H1 (cell line): Measurements from ENCODE around the gene MTFR1L. TPM values are rescaled to one million over a fixed set of nuclear protein-coding genes. Genes with fewer than 3 reads are reported as not detected.

Source experiments
- CTCF ChIA-PET: fragments of 300-600 bp; sonication (Branson Sonifier 250); formaldehyde crosslinking; loops from one replicate; lab custom pipeline; 2021; ENCODE audit not compliant: partially characterized antibody; lab: Charles Lee
- POLR2A ChIA-PET: fragments of 300-600 bp; sonication (Branson Sonifier 250); formaldehyde crosslinking; loops from one replicate; lab custom pipeline; 2021; ENCODE audit warnings: inconsistent platforms; ENCODE audit not compliant: partially characterized antibody; lab: Charles Lee
- DNase-seq, 2 experiments: peaks; one replicate each; pipeline versions ENCODE4 v3.0.0 to v3.0.0-alpha.2; 2010 to 2022; ENCODE audit warnings: low spot score in 2 of 2, low read depth in 1 of 2, mixed read lengths in 1 of 2
- FAIRE-seq: peaks from 2 replicates; lab custom pipeline; 2011; peaks lifted over from hg19 to GRCh38; lab: Jason Lieb, UNC
- H2AFZ ChIP-seq: 2 replicates; pipeline ENCODE4 v1.8.1; 2012; ENCODE audit warnings: low read length, inconsistent platforms
- H2AK5ac ChIP-seq: 2 replicates; pipeline ENCODE4 v1.6.1; 2013; ENCODE audit warnings: low read depth, low read length
- H2BK120ac ChIP-seq: replicated peaks from 2 replicates; pipeline ENCODE3; 2013; ENCODE audit warnings: low read depth, low read length, inconsistent platforms
- H2BK12ac ChIP-seq: 2 replicates; pipeline ENCODE4 v1.6.1; 2013; ENCODE audit warnings: low read depth, low read length
- H2BK15ac ChIP-seq: 2 replicates; pipeline ENCODE4 v1.6.1; 2013; ENCODE audit warnings: low read length
- H2BK20ac ChIP-seq: 2 replicates; pipeline ENCODE4 v1.6.1; 2013; ENCODE audit warnings: low read length
- H2BK5ac ChIP-seq: 2 replicates; pipeline ENCODE4 v1.6.1; 2013; ENCODE audit warnings: low read depth, low read length
- H3K14ac ChIP-seq: 2 replicates; pipeline ENCODE4 v1.6.1; 2013; ENCODE audit warnings: inconsistent platforms; ENCODE audit not compliant: insufficient read length
- H3K18ac ChIP-seq: 2 replicates; pipeline ENCODE4 v1.6.1; 2013; ENCODE audit warnings: low read length; ENCODE audit errors: extremely low read depth
- H3K23ac ChIP-seq: 2 replicates; pipeline ENCODE4 v1.6.1; 2013; ENCODE audit warnings: inconsistent platforms; ENCODE audit not compliant: insufficient read length
- H3K23me2 ChIP-seq: 2 replicates; pipeline ENCODE4 v1.6.1; 2013; ENCODE audit warnings: low read depth, low read length
- H3K27ac ChIP-seq: 2 replicates; pipeline ENCODE4 v1.6.1; 2011; ENCODE audit warnings: low read depth, low read length, inconsistent platforms
- H3K27me3 ChIP-seq, 4 experiments: replicated peaks in 1 of 4; 1 replicate in 1 of 4; 2 replicates in 3 of 4; pipeline versions ENCODE4 v1.6.1 to v1.8.1; 2011 to 2013; ENCODE audit warnings: low read length in 3 of 4, mild to moderate bottlenecking in 3 of 4, inconsistent platforms in 2 of 4, mixed read lengths in 2 of 4, moderate library complexity in 1 of 4; ENCODE audit not compliant: control insufficient read depth in 3 of 4, insufficient read depth in 3 of 4; ENCODE audit errors: extremely low read depth in 1 of 4
- H3K36me3 ChIP-seq, 4 experiments: 2 replicates each; pipeline versions ENCODE4 v1.6.1 to v1.8.1; 2011 to 2013; ENCODE audit warnings: mild to moderate bottlenecking in 4 of 4, low read length in 3 of 4, moderate library complexity in 2 of 4, control low read depth in 1 of 4, inconsistent platforms in 1 of 4; ENCODE audit not compliant: insufficient read depth in 4 of 4, control insufficient read depth in 2 of 4
- H3K4ac ChIP-seq: replicated peaks from 2 replicates; pipeline ENCODE3; 2013; ENCODE audit warnings: low read length, low read depth, mixed read lengths, inconsistent platforms; ENCODE audit not compliant: insufficient read length
- H3K4me1 ChIP-seq, 4 experiments: replicated peaks in 1 of 4; 1 replicate in 1 of 4; 2 replicates in 3 of 4; pipeline versions ENCODE4 v1.6.1 to v1.8.1; 2011 to 2013; ENCODE audit warnings: low read length in 3 of 4, inconsistent platforms in 2 of 4, mixed read lengths in 1 of 4; ENCODE audit not compliant: insufficient read depth in 4 of 4, control insufficient read depth in 3 of 4
- H3K4me2 ChIP-seq, 2 experiments: 2 replicates each; pipeline versions ENCODE4 v1.6.1 to v1.8.1; 2011 to 2013; ENCODE audit warnings: low read depth in 2 of 2, low read length in 2 of 2, control low read depth in 1 of 2, inconsistent platforms in 1 of 2, mild to moderate bottlenecking in 1 of 2; ENCODE audit not compliant: insufficient read depth in 1 of 2
- H3K4me3 ChIP-seq, 4 experiments: fragments of 200-600, 300-600 bp in 1 of 4; sonication (generic), shearing (Covaris generic), sonication (Bioruptor Twin) in 1 of 4; 2 replicates each; pipeline versions ENCODE4 v1.5.1 to v1.8.1; 2011 to 2016; ENCODE audit warnings: low read length in 4 of 4, low read depth in 3 of 4, control low read depth in 2 of 4, inconsistent platforms in 2 of 4, mild to moderate bottlenecking in 2 of 4, mixed read lengths in 1 of 4, moderate library complexity in 1 of 4; ENCODE audit not compliant: insufficient read depth in 2 of 4; ENCODE audit errors: extremely low read depth in 1 of 4
- H3K56ac ChIP-seq: replicated peaks from 2 replicates; pipeline ENCODE3; 2013; ENCODE audit warnings: low read depth, mild to moderate bottlenecking, mixed read lengths, low read length, inconsistent platforms; ENCODE audit not compliant: insufficient read length
- H3K79me1 ChIP-seq: 2 replicates; pipeline ENCODE4 v1.6.1; 2013; ENCODE audit warnings: low read depth, low read length, control low read depth
- H3K79me2 ChIP-seq, 2 experiments: 2 replicates each; pipeline versions ENCODE4 v1.6.1 to v1.8.1; 2012 to 2013; ENCODE audit warnings: low read length in 2 of 2, mild to moderate bottlenecking in 2 of 2, inconsistent platforms in 1 of 2; ENCODE audit not compliant: insufficient read depth in 2 of 2, control insufficient read depth in 1 of 2
- H3K9ac ChIP-seq, 4 experiments: replicated peaks in 1 of 4; 1 replicate in 1 of 4; 2 replicates in 3 of 4; pipeline versions ENCODE4 v1.6.1 to v1.8.1; 2011 to 2013; ENCODE audit warnings: low read depth in 3 of 4, low read length in 3 of 4, control low read depth in 2 of 4, mild to moderate bottlenecking in 2 of 4, moderate library complexity in 2 of 4, inconsistent platforms in 1 of 4; ENCODE audit errors: extremely low read depth in 1 of 4
- H3K9me3 ChIP-seq, 2 experiments: 2 replicates each; pipeline versions ENCODE4 v1.6.1 to v1.8.1; 2012 to 2013; ENCODE audit warnings: mild to moderate bottlenecking in 2 of 2, moderate library complexity in 2 of 2, control low read depth in 1 of 2, inconsistent platforms in 1 of 2, low read depth in 1 of 2, low read length in 1 of 2, mixed read lengths in 1 of 2; ENCODE audit not compliant: insufficient read depth in 2 of 2
- H4K20me1 ChIP-seq, 2 experiments: replicated peaks in 1 of 2; 2 replicates each; pipeline versions ENCODE3 to v1.8.1; 2011 to 2013; ENCODE audit warnings: inconsistent platforms in 2 of 2, low read length in 2 of 2, mild to moderate bottlenecking in 1 of 2; ENCODE audit not compliant: insufficient read depth in 2 of 2, control insufficient read depth in 1 of 2
- H4K5ac ChIP-seq: 2 replicates; pipeline ENCODE4 v1.6.1; 2013; ENCODE audit warnings: low read length, low read depth, mixed read lengths, inconsistent platforms; ENCODE audit not compliant: insufficient read length
- H4K8ac ChIP-seq: 2 replicates; pipeline ENCODE4 v1.8.0; 2013; ENCODE audit warnings: mild to moderate bottlenecking, moderate library complexity, low read length, inconsistent platforms; ENCODE audit not compliant: insufficient read depth; ENCODE audit errors: extremely low read depth
- H4K91ac ChIP-seq: replicated peaks from 2 replicates; pipeline ENCODE3; 2013; ENCODE audit warnings: low read length, mixed read lengths, inconsistent platforms; ENCODE audit not compliant: insufficient read length
- ATF3 ChIP-seq: IDR thresholded peaks from 2 replicates; pipeline ENCODE4 v1.6.1; 2011; ENCODE audit warnings: low read depth, mild to moderate bottlenecking, low read length; ENCODE audit not compliant: insufficient read depth
- CBX8 ChIP-seq: fragments of 300-800, 300-1000 bp; sonication (generic); IDR thresholded peaks from 2 replicates; pipeline ENCODE4 v1.7.1; 2016; ENCODE audit warnings: low read depth, low read length, borderline replicate concordance
- CEBPB ChIP-seq: IDR thresholded peaks from 2 replicates; pipeline ENCODE4 v1.6.1; 2012; ENCODE audit warnings: low read depth, low read length
- KDM1A ChIP-seq: fragments of 200-600, 300-600 bp; sonication (generic); IDR thresholded peaks from 2 replicates; pipeline ENCODE4 v1.7.1; 2016; ENCODE audit warnings: mild to moderate bottlenecking, low read length, borderline replicate concordance
- NANOG ChIP-seq: IDR thresholded peaks from 2 replicates; pipeline ENCODE4 v1.6.1; 2011; ENCODE audit warnings: low read length, low read depth, mild to moderate bottlenecking, inconsistent platforms; ENCODE audit not compliant: insufficient read depth, poor library complexity, severe bottlenecking
- RAD21 ChIP-seq, 2 experiments: IDR thresholded peaks in 1 of 2; conservative IDR thresholded peaks in 1 of 2; 2 replicates each; pipeline ENCODE4 v1.6.1; 2011; ENCODE audit warnings: low read depth in 2 of 2, low read length in 2 of 2, improper control_type of control experiment in 1 of 2, inconsistent platforms in 1 of 2, mild to moderate bottlenecking in 1 of 2, moderate library complexity in 1 of 2
- RXRA ChIP-seq: IDR thresholded peaks from 2 replicates; pipeline ENCODE4 v1.6.1; 2011; ENCODE audit warnings: low read depth, mild to moderate bottlenecking, low read length, moderate library complexity; ENCODE audit not compliant: insufficient read depth
- SP1 ChIP-seq: IDR thresholded peaks from 2 replicates; pipeline ENCODE4 v1.6.1; 2011; ENCODE audit warnings: low read depth, low read length
- SP4 ChIP-seq: IDR thresholded peaks from 2 replicates; pipeline ENCODE4 v1.6.1; 2012; ENCODE audit warnings: low read length, inconsistent platforms
- YY1 ChIP-seq: IDR thresholded peaks from 2 replicates; pipeline ENCODE4 v1.6.1; 2011; ENCODE audit warnings: low read depth, mild to moderate bottlenecking, low read length
- whole genome bisulfite sequencing, 2 experiments: shearing (Covaris generic) in 1 of 2; methylation state at CpG; one replicate each; pipeline versions ENCODE4 v1.1.6 to v1.1.7; 2013 to 2015; ENCODE audit warnings: low lambda C conversion rate in 2 of 2, mixed read lengths in 2 of 2, inconsistent platforms in 1 of 2, low coverage in 1 of 2, missing lambda C conversion rate in 1 of 2; ENCODE audit not compliant: insufficient replicate concordance in 2 of 2, insufficient coverage in 1 of 2, insufficient read length in 1 of 2; ENCODE audit errors: extremely low coverage in 1 of 2, missing lambda C conversion rate in 1 of 2; 5-methylcytosine and 5-hydroxymethylcytosine counted together
- polyA plus RNA-seq, 7 experiments: library from polyadenylated mRNA; depleted of rRNA in 3 of 7; stranded (reverse) in 5 of 7; unstranded in 2 of 7; fragments of >200 nt in 5 of 7; fragments of 200-250 nt in 2 of 7; gene quantifications; 1 replicate in 5 of 7; 2 replicates in 1 of 7; 4 replicates in 1 of 7; pipeline versions ENCODE4 v1.2.1 to v1.2.3, GENCODE V29; 2011 to 2013; ENCODE audit warnings: missing spikeins in 2 of 7, mixed read lengths in 2 of 7
- total RNA-seq: library from RNA; stranded (reverse); fragmentation: NEBNext Ultra II Directional; extraction: Animal tissue kit (Norgen Biotek cat#: 25700); gene quantifications from 2 replicates; pipeline ENCODE4 v1.2.1, GENCODE V29; 2021

Gene MTFR1L
- total and polyA plus RNA-seq, 2 of the 8 experiments (the other 6 are each of a cell fraction or from before 2014, with no cell fraction given) = 20.8 to 23.1 TPM

GRCh38 chr1:25810341-25811299 is 9.1 kb upstream of the MTFR1L start:
- FAIRE-seq = peak; percentile 91
- TF ChIP-seq NANOG (peak; percentile 53), RAD21 (IDR thresholded peaks at IDR 0.05 in 1 of 2, conservative IDR thresholded peaks at IDR 0.05 in 1 of 2; ENCODE audit: low read depth in 2 of 2, low read length in 2 of 2) (peak; percentile 99 to 100), YY1 (peak; percentile 54; the same call in 1 of the 2 replicates), SP1 (no peak), CBX8 (no peak), SP4 (no peak), RXRA (0 out of 2 replicates have a peak, but pooled peaks have one; percentile 76), ATF3 (0 out of 2 replicates have a peak, but pooled peaks have one; percentile 47), CEBPB (no peak), KDM1A (no peak)

More at GRCh38 chr1:25810341-25811299, 9.1 kb upstream of the MTFR1L start:
- H2AK5ac ChIP-seq = no peak overlapping the region
- H3K79me1 ChIP-seq = no peaks in the 10 kb centered on the region
- H4K5ac ChIP-seq = no peak overlapping the region
- peaks cover 0 to 20% (median 3%) of the 10 kb centered on the region in 4 experiments; a peak in 5 of 8 replicates for H3K36me3 ChIP-seq
- H3K9ac ChIP-seq = no peak overlapping the region
- H3K23me2 ChIP-seq = no peaks in the 10 kb centered on the region
- no peak overlapping the region for H3K18ac ChIP-seq
- H4K20me1 ChIP-seq = peaks cover 2 to 8% of the 10 kb centered on the region in 2 experiments
- no peaks in the 10 kb centered on the region for H3K79me2 ChIP-seq
- H4K8ac ChIP-seq = no peak overlapping the region
- H3K4me3 ChIP-seq = no peak overlapping the region
- H2BK20ac ChIP-seq = no peak overlapping the region
- H3K9me3 ChIP-seq = no peaks in the 10 kb centered on the region
- no peak overlapping the region for H2BK12ac ChIP-seq
- H3K27me3 ChIP-seq = no peaks in the 10 kb centered on the region
- ChIA-PET CTCF (interaction anchor here (0.6 to 8.2 kb wide), 58 partner anchors 8 to 554 kb away, joined by 3 to 83 read pairs (median 4); partner anchors contain the start of genes MTFR1L, PAFAH2 and SELENON), POLR2A (interaction anchor here (0.6 to 5.6 kb wide), 4 partner anchors 9 to 23 kb away, joined by 3 to 32 read pairs (median 7); partner anchors contain the start of gene MTFR1L)
- no peak overlapping the region for H3K23ac ChIP-seq
- H3K4me1 ChIP-seq = peaks cover 0 to 5% (median under 1%) of the 10 kb centered on the region in 4 experiments; a peak in 2 of 7 replicates
- no peak overlapping the region for H3K4ac ChIP-seq
- H4K91ac ChIP-seq = no peak overlapping the region
- no peak overlapping the region for H2BK5ac ChIP-seq
- no peak overlapping the region for H2BK15ac ChIP-seq
- DNase-seq = peak; percentile 59 to 100
- H2BK120ac ChIP-seq = no peak overlapping the region
- H3K14ac ChIP-seq = no peak overlapping the region
- no peak overlapping the region for H3K56ac ChIP-seq
- H3K27ac ChIP-seq = no peak overlapping the region
- H3K4me2 ChIP-seq = no peak overlapping the region
- H2AFZ ChIP-seq = no peak overlapping the region
- 42% methylated on average over 20 of the region's 21 CpGs; no CpG with 5 or more reads in 1 of the 2 experiments for WGBS, 2 experiments
